Gastrocnemius medialis (tissue), 4 donors: ENCODE results near the gene RNF144A.

Experiments used
- CTCF ChIP-seq, 5 experiments: fragments of 450-650 bp in 3 of 5; fragments of 200-600 bp in 2 of 5; sonication (generic) in 2 of 5; IDR thresholded peaks in 4 of 5; conservative IDR thresholded peaks in 1 of 5; 1 replicate in 4 of 5; 2 replicates in 1 of 5; pipeline ENCODE4 v1.5.1; 2016 to 2019; ENCODE audit warnings: antibody characterized with exemption in 5 of 5, mild to moderate bottlenecking in 3 of 5, moderate library complexity in 3 of 5
- POLR2A ChIP-seq, 2 donors: fragments of 450-650 bp; IDR thresholded peaks; one replicate each; pipeline ENCODE4 v1.6.1; 2017; ENCODE audit warnings: antibody characterized with exemption in 2 of 2, mild to moderate bottlenecking in 2 of 2, moderate library complexity in 2 of 2

GRCh38 chr2:6931753-6932152, 14.5 kb downstream of the RNF144A start:
- TF ChIP-seq POLR2A (IDR thresholded peaks at IDR 0.05) (no peak), CTCF (IDR thresholded peaks at IDR 0.05 in 4 of 5, conservative IDR thresholded peaks at IDR 0.05 in 1 of 5) (no peak)
